CD14-positive monocyte (primary cell): ENCODE data around the gene CCNA1. TPM values are rescaled to one million over a fixed set of nuclear protein-coding genes. Genes with fewer than 3 reads are reported as not detected.

ENCODE experiments used
- DNase-seq, 3 donors: peaks; one replicate each; pipeline ENCODE4 v3.0.0-alpha.2; 2011 to 2022
- H2AFZ ChIP-seq: 2 replicates; pipeline ENCODE4 v1.6.0; 2012; ENCODE audit warnings: mild to moderate bottlenecking, low read depth, low read length, inconsistent platforms; ENCODE audit not compliant: insufficient read depth, poor library complexity, severe bottlenecking
- H3K27ac ChIP-seq, 2 donors: 1 replicate in 1 of 2; 2 replicates in 1 of 2; pipeline ENCODE4 v1.5.1; 2012 to 2013; ENCODE audit warnings: low read length in 2 of 2, control low read depth in 1 of 2, inconsistent platforms in 1 of 2, low read depth in 1 of 2, mild to moderate bottlenecking in 1 of 2
- H3K27me3 ChIP-seq, 2 donors: one replicate each; pipeline versions ENCODE4 v1.6.0 to v1.6.1; 2011 to 2013; ENCODE audit warnings: low read length in 2 of 2; ENCODE audit not compliant: control insufficient read depth in 2 of 2, insufficient read depth in 2 of 2
- H3K36me3 ChIP-seq, 2 donors: replicated peaks in 1 of 2; 1 replicate in 1 of 2; 2 replicates in 1 of 2; pipeline versions ENCODE4 v1.5.1 to v1.6.1; 2012 to 2013; ENCODE audit warnings: low read length in 2 of 2, control low read depth in 1 of 2, inconsistent platforms in 1 of 2, mild to moderate bottlenecking in 1 of 2; ENCODE audit not compliant: insufficient read depth in 2 of 2, control insufficient read depth in 1 of 2
- H3K4me1 ChIP-seq, 2 donors: 1 replicate in 1 of 2; 2 replicates in 1 of 2; pipeline versions ENCODE4 v1.5.1 to v1.6.1; 2012 to 2013; ENCODE audit warnings: low read length in 2 of 2, control low read depth in 1 of 2, inconsistent platforms in 1 of 2, mild to moderate bottlenecking in 1 of 2, moderate library complexity in 1 of 2; ENCODE audit not compliant: insufficient read depth in 2 of 2, control insufficient read depth in 1 of 2
- H3K4me2 ChIP-seq: replicated peaks from 2 replicates; pipeline ENCODE3; 2012; ENCODE audit warnings: low read length, moderate library complexity, mild to moderate bottlenecking; ENCODE audit not compliant: poor library complexity, severe bottlenecking; ENCODE audit errors: extremely low read depth
- H3K4me3 ChIP-seq, 3 experiments: fragments of 200-600 bp in 1 of 3; sonication (generic) in 1 of 3; replicated peaks in 1 of 3; 1 replicate in 2 of 3; 2 replicates in 1 of 3; pipeline ENCODE4 v1.5.1; 2011 to 2013; ENCODE audit warnings: low read length in 3 of 3, mild to moderate bottlenecking in 3 of 3, control low read depth in 2 of 3, low read depth in 2 of 3, inconsistent platforms in 1 of 3, moderate library complexity in 1 of 3
- H3K79me2 ChIP-seq: 2 replicates; pipeline ENCODE4 v1.6.0; 2012; ENCODE audit warnings: mild to moderate bottlenecking, control low read depth, inconsistent platforms, low read length, moderate library complexity; ENCODE audit not compliant: insufficient read depth
- H3K9ac ChIP-seq: 2 replicates; pipeline ENCODE4 v1.6.0; 2017; ENCODE audit warnings: low read length, mild to moderate bottlenecking; ENCODE audit not compliant: insufficient read depth, poor library complexity, severe bottlenecking
- H3K9me3 ChIP-seq, 2 donors: replicated peaks in 1 of 2; 1 replicate in 1 of 2; 2 replicates in 1 of 2; pipeline versions ENCODE4 v1.5.1 to v1.6.1; 2012 to 2013; ENCODE audit warnings: low read length in 2 of 2, control low read depth in 1 of 2; ENCODE audit not compliant: control insufficient read depth in 1 of 2, insufficient read depth in 1 of 2
- H4K20me1 ChIP-seq: 2 replicates; pipeline ENCODE4 v1.6.0; 2012; ENCODE audit warnings: mild to moderate bottlenecking, low read length, control low read depth, moderate library complexity; ENCODE audit not compliant: insufficient read depth
- H3K27ac Mint-ChIP-seq, 7 donors: one replicate each; pipeline ENCODE4 v1.8.0; 2020; ENCODE audit warnings: mild to moderate bottlenecking in 7 of 7, mixed read lengths in 7 of 7, moderate library complexity in 6 of 7, inconsistent platforms in 2 of 7
- H3K27me3 Mint-ChIP-seq, 3 donors: one replicate each; pipeline ENCODE4 v1.8.0; 2021 to 2022; ENCODE audit warnings: low read depth in 3 of 3, mild to moderate bottlenecking in 3 of 3, mixed read lengths in 3 of 3, moderate library complexity in 3 of 3, inconsistent platforms in 1 of 3
- H3K36me3 Mint-ChIP-seq, 2 donors: one replicate each; pipeline ENCODE4 v1.8.0; 2020; ENCODE audit warnings: mixed read lengths in 2 of 2, inconsistent platforms in 1 of 2, mild to moderate bottlenecking in 1 of 2
- H3K4me1 Mint-ChIP-seq: one replicate; pipeline ENCODE4 v1.8.0; 2020; ENCODE audit warnings: mild to moderate bottlenecking, mixed read lengths
- H3K4me3 Mint-ChIP-seq, 2 donors: one replicate each; pipeline ENCODE4 v1.8.0; 2020; ENCODE audit warnings: mild to moderate bottlenecking in 2 of 2, mixed read lengths in 2 of 2, moderate library complexity in 1 of 2
- H3K9me3 Mint-ChIP-seq, 7 donors: one replicate each; pipeline ENCODE4 v1.8.0; 2020 to 2022; ENCODE audit warnings: mixed read lengths in 7 of 7, mild to moderate bottlenecking in 6 of 7, moderate library complexity in 6 of 7, inconsistent platforms in 2 of 7
- CTCF ChIP-seq: fragments of 200-600 bp; IDR thresholded peaks from one replicate; pipeline ENCODE4 v1.8.0; 2022; ENCODE audit warnings: antibody characterized with exemption, mild to moderate bottlenecking
- WGBS: methylation state at CpG from one replicate; pipeline ENCODE4 v1.1.5; 2013; ENCODE audit warnings: missing lambda C conversion rate; ENCODE audit not compliant: insufficient coverage; 5-methylcytosine and 5-hydroxymethylcytosine counted together
- intact Hi-C, 2 donors: fragments of 100-400 bp; cut with micrococcal nuclease; formaldehyde crosslinking; loops; one replicate each; pipeline versions ENCODE4 v1.15.0 to v1.15.1; 2023
- polyA plus RNA-seq, 3 donors: library from polyadenylated mRNA; depleted of rRNA in 1 of 3; unstranded in 2 of 3; stranded (reverse) in 1 of 3; fragments of 300-500 nt in 2 of 3; fragments of >200 nt in 1 of 3; fragmentation: Illumina TruSeq in 2 of 3; gene quantifications; 1 replicate in 2 of 3; 2 replicates in 1 of 3; pipeline ENCODE4 v1.2.3, GENCODE V29; 2012 to 2021

CCNA1 gene
- polyA plus RNA-seq, 3 donors: 0.11 TPM; not detected in 2

DNA sequence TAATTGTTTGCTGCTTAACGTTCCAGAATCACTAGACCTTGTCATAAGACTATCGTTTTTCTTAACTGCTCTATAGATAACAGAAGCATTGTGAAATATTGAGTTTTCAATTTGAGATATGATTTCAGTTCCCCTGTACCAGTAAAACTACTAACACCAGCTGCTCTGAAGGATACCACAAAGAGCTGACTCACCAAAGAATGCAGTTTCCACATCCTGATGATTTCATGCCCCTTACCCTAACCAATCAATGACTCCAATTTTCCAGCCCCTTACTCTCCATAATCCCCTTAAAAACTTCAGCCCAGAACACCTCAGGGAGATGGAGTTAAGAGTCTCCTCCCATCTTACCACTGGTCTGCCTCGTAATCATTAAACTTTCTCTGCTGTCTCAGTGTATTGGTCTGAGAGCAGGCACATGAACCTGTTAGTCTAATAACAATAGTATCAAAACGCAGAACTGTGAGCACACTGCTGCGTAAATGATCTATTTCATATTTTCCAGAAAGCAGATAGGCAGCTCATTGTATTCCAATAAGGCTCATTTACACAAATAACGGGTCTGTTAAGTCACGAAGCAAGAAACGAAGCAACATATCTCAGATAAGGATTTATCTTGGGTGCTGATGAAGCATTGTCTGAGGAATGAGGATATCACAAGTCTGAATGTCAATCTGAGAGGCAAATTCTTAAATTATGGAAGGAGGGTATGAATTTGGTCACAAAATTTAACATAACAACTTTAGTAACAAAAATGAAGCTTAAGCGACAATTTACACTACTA lies 14.1 kb upstream of the CCNA1 start:
- Histone ChIP-seq H3K36me3 (no peaks in the 10 kb centered on the region), H3K9me3 (no peaks in the 10 kb centered on the region), H3K79me2 (no peaks in the 10 kb centered on the region), H3K27ac (peak overlapping the region in 1 of 2 donors; percentile 56), H3K9ac (peak overlapping the region; percentile 16), H3K4me3 (peak overlapping the region in 1 of 3 experiments; percentile 42), H2AFZ (peak overlapping the region; percentile 22), H3K4me2 (peak overlapping the region; percentile 54), H3K4me1 (peaks cover 24 to 44% of the 10 kb centered on the region in 2 donors), H3K27me3 (no peaks in the 10 kb centered on the region), H4K20me1 (no peaks in the 10 kb centered on the region)
- peak in 2 of 3 donors; percentile 43 to 59 for DNase-seq
- Mint-ChIP-seq H3K27ac (peak overlapping the region; percentile 1 to 80 (median 60)), H3K4me1 (peaks cover 52% of the 10 kb centered on the region), H3K36me3 (no peaks in the 10 kb centered on the region), H3K4me3 (peak overlapping the region; percentile 13 to 71), H3K9me3 (peaks cover 0 to 3% (median 0%) of the 10 kb centered on the region in 7 donors), H3K27me3 (no peaks in the 10 kb centered on the region)
- WGBS: 0% methylated on average over 1 of the region's 9 CpGs
- intact Hi-C loops: no loop called here
- no peak for TF ChIP-seq CTCF

DNA sequence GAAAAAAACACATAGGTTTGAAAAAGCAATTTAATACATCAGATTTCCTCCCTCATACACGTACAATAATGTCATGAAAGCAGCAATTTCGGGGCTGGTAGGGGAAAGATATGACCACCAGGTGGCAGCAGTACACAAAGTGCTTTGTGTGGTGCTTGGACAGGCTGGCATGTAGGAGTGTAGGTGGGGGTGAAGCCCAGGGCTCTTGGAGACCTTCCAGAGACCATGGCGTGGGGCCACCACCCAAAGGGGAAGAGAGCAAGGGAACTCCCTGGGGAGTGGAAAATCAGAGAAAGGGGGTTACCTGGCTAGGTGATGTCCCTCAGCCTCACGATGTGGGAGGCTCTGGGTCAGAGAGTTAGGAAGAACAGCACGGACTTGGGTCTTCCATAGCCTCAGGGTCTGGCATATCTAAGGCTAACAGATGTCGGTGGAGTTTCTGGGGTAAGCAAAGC lies 11.8 kb upstream of the CCNA1 start:
- no peaks in the 10 kb centered on the region for H3K9me3 ChIP-seq
- Mint-ChIP-seq H3K9me3 (peaks cover 0 to 5% (median 0%) of the 10 kb centered on the region in 7 donors), H3K27me3 (peaks cover 0 to 1% (median 0%) of the 10 kb centered on the region in 3 donors), H3K36me3 (no peaks in the 10 kb centered on the region), H3K4me3 (peak overlapping the region in 1 of 2 donors; percentile 42), H3K4me1 (peaks cover 37% of the 10 kb centered on the region), H3K27ac (peak overlapping the region in 3 of 7 donors; percentile 55 to 80 (median 78))
- no peak overlapping the region for H3K4me3 ChIP-seq
- no peak overlapping the region for H3K27ac ChIP-seq
- no peaks in the 10 kb centered on the region for H3K36me3 ChIP-seq
- H4K20me1 ChIP-seq: no peaks in the 10 kb centered on the region
- H3K4me2 ChIP-seq: peak overlapping the region; percentile 4
- WGBS: 50% methylated on average over 4 of the region's 6 CpGs
- peaks cover 24 to 35% of the 10 kb centered on the region in 2 donors for H3K4me1 ChIP-seq
- intact Hi-C loops: loop anchor here (10.0 kb wide), 2 partner anchors 314 to 564 kb away; no protein-coding TSS in a partner anchor
- H3K79me2 ChIP-seq: no peaks in the 10 kb centered on the region
- H3K27me3 ChIP-seq: no peaks in the 10 kb centered on the region
- no peak overlapping the region for H2AFZ ChIP-seq
- DNase-seq: peak; percentile 59 to 75 (median 73)
- peak; percentile 93 for TF ChIP-seq CTCF
- H3K9ac ChIP-seq: no peak overlapping the region
